ENCODE measurements around the gene ZNF569. TPM values are rescaled to one million over a fixed set of nuclear protein-coding genes. Genes with fewer than 3 reads are reported as not detected.
A peak's percentile ranks its signal among the peaks of the same experiment; 100 is the strongest.

ZNF569 gene
- total and polyA plus RNA-seq, 2 of the 8 experiments (the other 6 are each of a cell fraction or from before 2014, with no cell fraction given), result 2.4 to 10.5 TPM

GRCh38 chr19:37468961-37469777 lies 1.9 kb upstream of the ZNF569 start, which contains the start of gene ZNF570 (continued):
- TF ChIP-seq, protein P1, sequence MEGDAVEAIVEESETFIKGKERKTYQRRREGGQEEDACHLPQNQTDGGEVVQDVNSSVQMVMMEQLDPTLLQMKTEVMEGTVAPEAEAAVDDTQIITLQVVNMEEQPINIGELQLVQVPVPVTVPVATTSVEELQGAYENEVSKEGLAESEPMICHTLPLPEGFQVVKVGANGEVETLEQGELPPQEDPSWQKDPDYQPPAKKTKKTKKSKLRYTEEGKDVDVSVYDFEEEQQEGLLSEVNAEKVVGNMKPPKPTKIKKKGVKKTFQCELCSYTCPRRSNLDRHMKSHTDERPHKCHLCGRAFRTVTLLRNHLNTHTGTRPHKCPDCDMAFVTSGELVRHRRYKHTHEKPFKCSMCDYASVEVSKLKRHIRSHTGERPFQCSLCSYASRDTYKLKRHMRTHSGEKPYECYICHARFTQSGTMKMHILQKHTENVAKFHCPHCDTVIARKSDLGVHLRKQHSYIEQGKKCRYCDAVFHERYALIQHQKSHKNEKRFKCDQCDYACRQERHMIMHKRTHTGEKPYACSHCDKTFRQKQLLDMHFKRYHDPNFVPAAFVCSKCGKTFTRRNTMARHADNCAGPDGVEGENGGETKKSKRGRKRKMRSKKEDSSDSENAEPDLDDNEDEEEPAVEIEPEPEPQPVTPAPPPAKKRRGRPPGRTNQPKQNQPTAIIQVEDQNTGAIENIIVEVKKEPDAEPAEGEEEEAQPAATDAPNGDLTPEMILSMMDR (IDR thresholded peaks at IDR 0.05; ENCODE audit: control extremely low read depth in 1 of 3, insufficient read depth in 1 of 3, low read depth in 1 of 3, low read length in 3 of 3), result no peak
- TF ChIP-seq KDM4A (IDR thresholded peaks at IDR 0.05; ENCODE audit: low read depth, low read length, severe bottlenecking), result peak; percentile 93
- TF ChIP-seq KDM1A (IDR thresholded peaks at IDR 0.05; ENCODE audit: borderline replicate concordance, low read length), result no peak
- no peak for TF ChIP-seq MAX (IDR thresholded peaks at IDR 0.05)
- no peak for TF ChIP-seq CBX8 (IDR thresholded peaks at IDR 0.05; ENCODE audit: borderline replicate concordance, low read depth, low read length)
- TF ChIP-seq EGR1 (IDR thresholded peaks at IDR 0.05; ENCODE audit: borderline replicate concordance, low read depth, low read length), result peak; percentile 59; the same call in 1 of the 2 replicates
- TF ChIP-seq RFX5 (IDR thresholded peaks at IDR 0.05; ENCODE audit: borderline replicate concordance, low read depth, low read length), result no peak
- TF ChIP-seq NRF1 (IDR thresholded peaks at IDR 0.05; ENCODE audit: low read depth, low read length), result no peak
- TF ChIP-seq CREB1 (IDR thresholded peaks at IDR 0.05), result peak; percentile 30; the same call in 1 of the 2 replicates
- TF ChIP-seq, protein P2, sequence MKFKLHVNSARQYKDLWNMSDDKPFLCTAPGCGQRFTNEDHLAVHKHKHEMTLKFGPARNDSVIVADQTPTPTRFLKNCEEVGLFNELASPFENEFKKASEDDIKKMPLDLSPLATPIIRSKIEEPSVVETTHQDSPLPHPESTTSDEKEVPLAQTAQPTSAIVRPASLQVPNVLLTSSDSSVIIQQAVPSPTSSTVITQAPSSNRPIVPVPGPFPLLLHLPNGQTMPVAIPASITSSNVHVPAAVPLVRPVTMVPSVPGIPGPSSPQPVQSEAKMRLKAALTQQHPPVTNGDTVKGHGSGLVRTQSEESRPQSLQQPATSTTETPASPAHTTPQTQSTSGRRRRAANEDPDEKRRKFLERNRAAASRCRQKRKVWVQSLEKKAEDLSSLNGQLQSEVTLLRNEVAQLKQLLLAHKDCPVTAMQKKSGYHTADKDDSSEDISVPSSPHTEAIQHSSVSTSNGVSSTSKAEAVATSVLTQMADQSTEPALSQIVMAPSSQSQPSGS (IDR thresholded peaks at IDR 0.05; ENCODE audit: low read length), result no peak
- peak; percentile 51; the same call in 1 of the 2 replicates for TF ChIP-seq TAF1 (IDR thresholded peaks at IDR 0.05; ENCODE audit: low read depth, low read length)
- no peak for TF ChIP-seq POU5F1 (IDR thresholded peaks at IDR 0.05; ENCODE audit: low read depth, low read length)
- no peak for TF ChIP-seq SP2 (IDR thresholded peaks at IDR 0.05; ENCODE audit: low read length)
- TF ChIP-seq PHF8 (conservative IDR thresholded peaks at IDR 0.05; ENCODE audit: low read depth, low read length), result peak; percentile 61
- TF ChIP-seq SRF (IDR thresholded peaks at IDR 0.05; ENCODE audit: low read depth, low read length), result no peak
- TF ChIP-seq ATF3 (IDR thresholded peaks at IDR 0.05; ENCODE audit: insufficient read depth, low read depth, low read length), result no peak
- no peak for TF ChIP-seq EZH2 (IDR thresholded peaks at IDR 0.05; ENCODE audit: low read depth, low read length, severe bottlenecking)

Measured in H1 (cell line).